Measurements from ENCODE around the gene MED12. TPM values are rescaled to one million over a fixed set of nuclear protein-coding genes. Genes with fewer than 3 reads are reported as not detected.

Gene MED12
- total RNA-seq, 4 donors from 2014 or later, result 27.0 to 63.0 (median 39.8) TPM

DNA sequence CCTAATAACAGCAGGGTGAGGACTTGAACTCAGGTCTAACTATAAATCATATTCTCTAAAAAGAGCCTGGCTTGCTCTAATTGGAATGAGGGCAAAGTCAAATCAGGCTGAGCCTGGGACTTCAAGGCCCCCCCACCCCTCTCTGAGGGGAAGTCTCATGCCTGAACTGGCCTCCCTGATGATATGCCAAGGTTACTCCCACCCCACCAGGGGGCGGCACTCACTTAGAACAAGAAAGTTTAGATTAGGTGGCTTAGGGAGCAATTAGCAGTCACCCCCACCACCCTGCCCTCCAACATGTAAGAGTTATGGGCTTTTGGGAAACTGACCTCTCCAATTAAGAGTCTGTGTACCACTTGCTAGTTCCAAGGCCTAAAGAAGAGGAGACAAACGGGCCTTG, 20.1 kb upstream of the MED12 start:
- Histone ChIP-seq H3K27ac (no peak overlapping the region), H3K9me3 (no peaks in the 10 kb centered on the region), H3K4me3 (no peak overlapping the region), H3K27me3 (no peaks in the 10 kb centered on the region), H3K36me3 (no peaks in the 10 kb centered on the region), H3K4me1 (peaks cover 20% of the 10 kb centered on the region)
- peak in 1 of 2 donors; percentile 75 for DNase-seq (ENCODE audit: low spot score in 2 of 2)
- TF ChIP-seq POLR2AphosphoS5 (IDR thresholded peaks at IDR 0.05), result no peak
- no peak for TF ChIP-seq EP300 (IDR thresholded peaks at IDR 0.05)
- no peak for TF ChIP-seq CTCF (IDR thresholded peaks at IDR 0.05)
- TF ChIP-seq POLR2A (IDR thresholded peaks at IDR 0.05), result no peak
- WGBS, result 15% methylated on average over 2 of the region's 2 CpGs

DNA sequence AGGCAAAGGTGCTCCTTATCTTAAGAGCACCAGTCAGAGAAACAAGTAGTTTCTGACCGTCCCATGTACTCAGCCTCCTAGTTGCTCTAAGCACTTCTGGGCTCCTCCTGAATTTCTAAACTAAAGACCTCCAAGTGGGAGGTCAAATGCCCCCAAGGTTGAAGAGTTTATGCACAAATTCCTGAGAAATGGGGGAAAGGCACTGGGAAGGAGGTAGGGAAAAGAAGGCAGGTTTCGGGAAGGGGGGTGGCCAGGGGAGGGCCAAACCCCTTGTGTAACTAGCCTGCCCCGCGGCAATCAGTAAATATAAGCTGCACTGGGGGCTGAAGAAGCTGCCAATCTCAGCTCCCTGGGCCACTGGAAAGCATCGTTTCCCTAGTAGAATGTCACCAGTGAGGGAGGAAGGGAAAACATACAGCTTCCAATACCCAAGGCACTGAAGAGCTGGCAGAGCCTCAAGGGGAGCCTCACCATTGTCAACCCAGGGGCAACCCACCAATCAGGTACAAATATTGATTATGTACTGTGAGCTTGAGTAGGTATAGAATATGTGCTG, 19.4 kb upstream of the MED12 start:
- DNase-seq (ENCODE audit: low spot score in 2 of 2), result no peak
- TF ChIP-seq POLR2AphosphoS5 (IDR thresholded peaks at IDR 0.05) (no peak), EP300 (IDR thresholded peaks at IDR 0.05) (no peak)
- Histone ChIP-seq H3K27me3 (no peaks in the 10 kb centered on the region), H3K4me1 (peaks cover 24% of the 10 kb centered on the region), H3K4me3 (no peak overlapping the region), H3K36me3 (no peaks in the 10 kb centered on the region), H3K9me3 (no peaks in the 10 kb centered on the region), H3K27ac (no peak overlapping the region)
- 50% methylated on average over 5 of the region's 5 CpGs for WGBS

- Histone ChIP-seq H3K27me3 (no peaks in the 10 kb centered on the region), H3K9me3 (no peaks in the 10 kb centered on the region), H3K4me1 (peaks cover 24% of the 10 kb centered on the region), H3K27ac (no peak overlapping the region), H3K36me3 (no peaks in the 10 kb centered on the region), H3K4me3 (no peak overlapping the region)
- no peak for TF ChIP-seq EP300 (IDR thresholded peaks at IDR 0.05)
- no peak for TF ChIP-seq POLR2A (IDR thresholded peaks at IDR 0.05)
- no peak for TF ChIP-seq POLR2AphosphoS5 (IDR thresholded peaks at IDR 0.05)
- no peak for TF ChIP-seq CTCF (IDR thresholded peaks at IDR 0.05)
- no peak for DNase-seq (ENCODE audit: low spot score in 2 of 2)
- WGBS, result 58% methylated on average over 3 of the region's 4 CpGs
Observed at GRCh38 chrX:71099736-71100135, 18.7 kb upstream of the MED12 start.

GRCh38 chrX:71100581-71101505, 17.6 kb upstream of the MED12 start:
- H3K4me3 ChIP-seq, result no peak overlapping the region
- no peak for DNase-seq (ENCODE audit: low spot score in 2 of 2)
- WGBS, result 64% methylated on average over 30 of the region's 31 CpGs
- H3K27ac ChIP-seq, result no peak overlapping the region
- no peaks in the 10 kb centered on the region for H3K36me3 ChIP-seq
- H3K27me3 ChIP-seq, result no peaks in the 10 kb centered on the region
- H3K4me1 ChIP-seq, result peaks cover 17% of the 10 kb centered on the region
- no peak for TF ChIP-seq CTCF (IDR thresholded peaks at IDR 0.05)
- TF ChIP-seq POLR2AphosphoS5 (IDR thresholded peaks at IDR 0.05), result no peak
- TF ChIP-seq EP300 (IDR thresholded peaks at IDR 0.05), result no peak
- no peak for TF ChIP-seq POLR2A (IDR thresholded peaks at IDR 0.05)
- H3K9me3 ChIP-seq, result no peaks in the 10 kb centered on the region

GRCh38 chrX:71102292-71102691, 16.1 kb upstream of the MED12 start:
- H3K9me3 ChIP-seq, result no peaks in the 10 kb centered on the region
- DNase-seq (ENCODE audit: low spot score in 2 of 2), result no peak
- H3K4me1 ChIP-seq, result peaks cover 8% of the 10 kb centered on the region
- no peak overlapping the region for H3K4me3 ChIP-seq
- TF ChIP-seq POLR2A (IDR thresholded peaks at IDR 0.05) (no peak), EP300 (IDR thresholded peaks at IDR 0.05) (no peak), POLR2AphosphoS5 (IDR thresholded peaks at IDR 0.05) (no peak), CTCF (IDR thresholded peaks at IDR 0.05) (no peak)
- no peak overlapping the region for H3K27ac ChIP-seq
- WGBS, result 66% methylated on average over 3 of the region's 3 CpGs
- no peaks in the 10 kb centered on the region for H3K36me3 ChIP-seq
- no peaks in the 10 kb centered on the region for H3K27me3 ChIP-seq
